HG03064 (cell line): ENCODE results near the gene ZNF486.
"Not testable (repeated sequence)": the region's sequence is repeated elsewhere in the genome, so short reads cannot be mapped to it uniquely, and the experiment has no call there.

ENCODE experiments used
- ATAC-seq: cut with Tn5 transposase; IDR thresholded peaks from one replicate; pipeline ENCODE4 v1.9.1; 2021; ENCODE audit warnings: low read depth; ENCODE audit not compliant: unreplicated experiment

Gene ZNF486

GRCh38 chr19:20221605-20222004, 54.6 kb downstream of the ZNF486 start:
- ATAC-seq, result not testable (repeated sequence)

GRCh38 chr19:20233105-20233504, 66.1 kb downstream of the ZNF486 start:
- ATAC-seq, result no peak

DNA sequence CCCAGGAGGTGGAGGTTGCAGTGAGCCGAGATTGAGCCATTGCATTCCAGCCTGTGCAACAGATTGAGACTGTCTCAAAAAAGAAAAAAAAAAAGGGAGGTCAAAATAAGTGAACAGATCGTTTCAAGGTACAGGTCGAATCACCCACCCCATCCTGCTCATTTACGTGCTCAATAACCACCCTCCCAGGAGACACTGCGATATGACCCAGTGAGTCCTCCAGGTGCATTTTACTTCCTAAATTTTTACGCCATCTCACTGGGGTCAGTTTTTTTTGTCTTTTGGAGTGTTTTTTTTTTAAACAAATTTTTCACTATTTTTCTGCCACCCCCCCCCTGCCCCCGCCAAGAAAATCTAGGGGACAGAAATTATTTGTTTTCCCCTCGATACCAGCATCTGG, 68.1 kb downstream of the ZNF486 start:
- ATAC-seq, result no peak

DNA sequence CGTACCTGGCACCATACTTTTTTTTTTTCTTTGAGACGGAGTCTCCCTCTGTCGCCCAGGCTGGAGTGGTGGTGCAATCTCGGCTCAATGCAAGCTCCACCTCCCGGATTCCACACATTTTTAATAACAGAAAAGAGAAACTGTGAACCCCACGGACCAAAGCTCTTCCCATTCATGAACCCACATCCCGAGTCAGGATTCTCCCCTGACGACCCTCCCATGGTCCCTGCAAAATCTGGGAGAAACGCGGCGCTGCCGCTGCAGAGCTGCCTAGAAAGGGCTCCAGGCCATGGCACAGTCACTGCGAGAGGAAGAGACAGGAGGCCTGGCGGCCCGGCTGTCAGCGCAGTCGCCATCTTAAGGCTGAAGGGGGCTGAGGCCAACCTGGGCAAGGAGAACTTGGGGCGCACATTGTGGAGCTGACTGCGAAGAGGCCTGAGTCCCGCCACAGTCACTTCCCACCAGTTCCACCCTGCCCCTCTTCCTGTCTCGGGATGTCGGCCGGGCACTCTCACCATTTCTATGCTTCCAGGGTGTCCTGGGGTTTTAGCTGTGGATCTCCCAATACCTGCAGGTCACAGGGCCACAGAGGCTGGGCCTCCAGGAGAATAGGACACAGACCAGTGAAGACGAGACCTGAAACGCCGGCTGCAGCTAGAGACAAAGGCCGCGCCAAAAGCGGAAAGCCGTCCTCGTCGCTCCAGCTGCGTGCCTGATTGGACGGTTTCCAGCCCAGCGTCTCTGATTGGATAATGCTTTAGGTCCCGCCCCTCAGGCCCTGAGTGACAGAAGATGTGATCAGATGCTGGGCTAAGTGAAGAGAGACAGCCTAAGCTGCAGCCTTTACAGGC, 71.0 kb downstream of the ZNF486 start:
- no peak for ATAC-seq

- no peak for ATAC-seq
Observed at GRCh38 chr19:20243629-20244028, 76.6 kb downstream of the ZNF486 start.

DNA sequence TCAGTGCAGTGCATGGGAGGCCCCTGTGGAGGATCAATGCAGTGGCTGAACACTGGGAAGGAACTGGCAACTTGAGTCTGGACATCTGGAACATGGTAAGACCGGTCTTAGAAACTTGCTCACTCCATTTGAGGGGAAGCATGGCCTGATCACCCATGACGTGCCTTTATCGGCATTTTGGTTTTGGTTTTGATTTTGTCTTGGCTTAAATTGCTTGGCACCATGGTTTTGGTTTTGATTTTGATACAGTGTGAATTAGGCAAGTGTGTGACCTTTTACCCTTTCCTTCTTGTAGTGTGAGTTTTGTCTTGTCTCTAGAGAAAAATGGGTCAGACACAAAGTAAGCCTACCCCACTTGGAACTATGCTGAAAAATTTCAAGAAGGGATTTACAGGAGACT, 77.3 kb downstream of the ZNF486 start:
- ATAC-seq, result no peak

- no peak for ATAC-seq
Observed at GRCh38 chr19:20245309-20245708, 78.3 kb downstream of the ZNF486 start.

DNA sequence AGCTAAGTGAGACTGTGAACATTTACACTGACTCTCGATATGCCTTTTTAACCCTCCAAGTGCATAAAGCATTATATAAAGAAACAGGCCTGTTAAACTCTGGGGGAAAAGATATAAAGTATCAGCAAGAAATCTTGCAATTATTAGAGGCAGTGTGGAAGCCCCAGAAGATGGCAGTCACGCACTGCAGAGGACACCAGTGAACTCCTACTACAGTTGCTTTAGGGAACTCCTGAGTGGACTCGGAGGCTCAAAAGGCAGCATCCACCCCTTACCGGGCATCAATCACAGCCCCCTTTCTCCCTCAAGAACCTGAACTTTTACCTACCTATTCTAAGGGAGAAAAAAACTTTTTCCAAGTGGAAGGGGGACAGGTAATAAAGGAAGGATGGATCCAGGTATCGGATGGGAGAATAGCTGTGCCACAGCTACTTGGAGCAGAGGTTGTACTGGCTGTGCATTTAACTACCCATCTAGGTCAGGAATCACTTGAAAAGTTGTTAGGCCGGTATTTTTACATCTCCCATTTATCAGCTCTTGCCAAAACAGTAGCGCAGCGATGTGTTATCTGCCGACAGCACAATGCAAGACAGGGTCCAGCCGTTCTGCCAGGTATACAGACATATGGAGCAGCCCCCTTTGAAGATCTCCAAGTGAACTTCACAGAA, 80.1 kb downstream of the ZNF486 start:
- no peak for ATAC-seq

DNA sequence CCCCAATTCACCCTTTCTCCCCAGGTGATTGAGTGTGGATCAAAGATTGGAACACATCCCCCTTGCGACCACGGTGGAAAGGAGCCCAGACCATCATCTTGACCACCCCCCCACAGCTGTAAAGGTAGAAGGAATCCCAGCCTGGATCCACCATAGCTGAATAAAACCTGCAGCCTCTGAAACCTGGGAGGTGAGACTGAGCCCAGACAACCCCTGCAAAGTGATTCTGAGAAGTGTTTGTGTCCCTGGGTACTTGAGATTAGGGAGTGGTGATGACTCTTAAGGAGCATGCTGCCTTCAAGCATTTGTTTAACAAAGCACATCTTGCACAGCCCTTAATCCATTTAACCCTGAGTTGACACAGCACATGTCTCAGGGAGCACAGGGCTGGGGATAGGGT, 81.2 kb downstream of the ZNF486 start:
- ATAC-seq, result not testable (repeated sequence)
